Neuronal stem cell (in vitro differentiated cells): ENCODE data around the gene PDE11A.

Source experiments
- DNase-seq: peaks from one replicate; pipeline ENCODE4 v3.0.0-alpha.2; 2013; ENCODE audit warnings: low spot score
- H2AFZ ChIP-seq: one replicate; pipeline ENCODE4 v1.6.1; 2013; ENCODE audit warnings: mild to moderate bottlenecking, low read length, inconsistent platforms
- H2AK5ac ChIP-seq: 2 replicates; pipeline ENCODE4 v1.6.1; 2013; ENCODE audit warnings: low read depth, mild to moderate bottlenecking, inconsistent platforms, low read length, moderate library complexity, mixed read lengths
- H2BK120ac ChIP-seq: 2 replicates; pipeline ENCODE4 v1.6.1; 2013; ENCODE audit warnings: low read depth, mild to moderate bottlenecking, inconsistent platforms, low read length, moderate library complexity, mixed read lengths
- H2BK12ac ChIP-seq: one replicate; pipeline ENCODE4 v1.6.1; 2013; ENCODE audit warnings: low read length, inconsistent platforms
- H2BK15ac ChIP-seq: 2 replicates; pipeline ENCODE4 v1.6.1; 2013; ENCODE audit warnings: mild to moderate bottlenecking, low read length, inconsistent platforms, mixed read lengths
- H2BK5ac ChIP-seq: one replicate; pipeline ENCODE4 v1.6.1; 2013; ENCODE audit warnings: inconsistent platforms, mild to moderate bottlenecking, low read length, moderate library complexity
- H3K14ac ChIP-seq: one replicate; pipeline ENCODE4 v1.6.1; 2013; ENCODE audit warnings: low read length, inconsistent platforms
- H3K18ac ChIP-seq: 2 replicates; pipeline ENCODE4 v1.6.1; 2013; ENCODE audit warnings: low read length, inconsistent platforms
- H3K23ac ChIP-seq: 2 replicates; pipeline ENCODE4 v1.6.1; 2013; ENCODE audit warnings: low read depth, mild to moderate bottlenecking, mixed read lengths, low read length, inconsistent platforms; ENCODE audit not compliant: poor library complexity
- H3K27ac ChIP-seq: replicated peaks from 3 replicates; pipeline ENCODE4 v1.5.1; 2013; ENCODE audit warnings: low read length, inconsistent platforms
- H3K27me3 ChIP-seq, 3 experiments: 2 replicates each; pipeline ENCODE4 v1.6.1; 2013; ENCODE audit warnings: low read length in 3 of 3, mild to moderate bottlenecking in 2 of 3, inconsistent platforms in 1 of 3, low read depth in 1 of 3, mixed read lengths in 1 of 3, moderate library complexity in 1 of 3; ENCODE audit not compliant: control insufficient read depth in 3 of 3, insufficient read depth in 3 of 3
- H3K36me3 ChIP-seq, 2 donors: replicated peaks in 1 of 2; 2 replicates each; pipeline ENCODE4 v1.6.1; 2013; ENCODE audit warnings: low read length in 2 of 2; ENCODE audit not compliant: control insufficient read depth in 2 of 2, insufficient read depth in 2 of 2
- H3K4ac ChIP-seq: 2 replicates; pipeline ENCODE4 v1.6.1; 2013; ENCODE audit warnings: inconsistent platforms, mild to moderate bottlenecking, low read length, moderate library complexity
- H3K4me1 ChIP-seq, 2 donors: 1 replicate in 1 of 2; 2 replicates in 1 of 2; pipeline ENCODE4 v1.6.1; 2013; ENCODE audit warnings: low read length in 2 of 2, low read depth in 1 of 2; ENCODE audit not compliant: control insufficient read depth in 2 of 2, insufficient read depth in 1 of 2
- H3K4me2 ChIP-seq: one replicate; pipeline ENCODE4 v1.6.1; 2013; ENCODE audit warnings: mild to moderate bottlenecking, low read length, inconsistent platforms; ENCODE audit not compliant: insufficient read depth, poor library complexity, severe bottlenecking
- H3K4me3 ChIP-seq, 2 donors: 2 replicates each; pipeline ENCODE4 v1.5.1; 2013; ENCODE audit warnings: low read length in 2 of 2, mild to moderate bottlenecking in 2 of 2, inconsistent platforms in 1 of 2, moderate library complexity in 1 of 2
- H3K79me1 ChIP-seq: one replicate; pipeline ENCODE4 v1.6.1; 2013; ENCODE audit warnings: low read depth, mild to moderate bottlenecking, inconsistent platforms, low read length, moderate library complexity
- H3K9ac ChIP-seq: one replicate; pipeline ENCODE4 v1.6.1; 2013; ENCODE audit warnings: mild to moderate bottlenecking, low read depth, low read length, inconsistent platforms; ENCODE audit not compliant: poor library complexity
- H3K9me3 ChIP-seq, 2 donors: replicated peaks in 1 of 2; 2 replicates each; pipeline versions ENCODE3 to v1.6.1; 2013; ENCODE audit warnings: low read length in 2 of 2, mild to moderate bottlenecking in 2 of 2, inconsistent platforms in 1 of 2, low read depth in 1 of 2, mixed read lengths in 1 of 2, moderate library complexity in 1 of 2; ENCODE audit not compliant: control insufficient read depth in 2 of 2, insufficient read depth in 1 of 2
- H4K8ac ChIP-seq: one replicate; pipeline ENCODE4 v1.6.1; 2013; ENCODE audit warnings: low read depth, mild to moderate bottlenecking, inconsistent platforms, low read length, moderate library complexity
- H4K91ac ChIP-seq: one replicate; pipeline ENCODE4 v1.6.1; 2013; ENCODE audit warnings: low read length, low read depth, mild to moderate bottlenecking, inconsistent platforms; ENCODE audit not compliant: poor library complexity
- WGBS, 2 donors: extraction: QIAGEN DNeasy Blood & Tissue Kit; methylation state at CpG; one replicate each; pipeline ENCODE4 v1.1.7; 2013; ENCODE audit warnings: missing lambda C conversion rate in 2 of 2, mixed read lengths in 1 of 2; ENCODE audit not compliant: insufficient read length in 2 of 2, insufficient replicate concordance in 1 of 2; ENCODE audit errors: extremely low coverage in 2 of 2; 5-methylcytosine and 5-hydroxymethylcytosine counted together

Gene PDE11A

DNA sequence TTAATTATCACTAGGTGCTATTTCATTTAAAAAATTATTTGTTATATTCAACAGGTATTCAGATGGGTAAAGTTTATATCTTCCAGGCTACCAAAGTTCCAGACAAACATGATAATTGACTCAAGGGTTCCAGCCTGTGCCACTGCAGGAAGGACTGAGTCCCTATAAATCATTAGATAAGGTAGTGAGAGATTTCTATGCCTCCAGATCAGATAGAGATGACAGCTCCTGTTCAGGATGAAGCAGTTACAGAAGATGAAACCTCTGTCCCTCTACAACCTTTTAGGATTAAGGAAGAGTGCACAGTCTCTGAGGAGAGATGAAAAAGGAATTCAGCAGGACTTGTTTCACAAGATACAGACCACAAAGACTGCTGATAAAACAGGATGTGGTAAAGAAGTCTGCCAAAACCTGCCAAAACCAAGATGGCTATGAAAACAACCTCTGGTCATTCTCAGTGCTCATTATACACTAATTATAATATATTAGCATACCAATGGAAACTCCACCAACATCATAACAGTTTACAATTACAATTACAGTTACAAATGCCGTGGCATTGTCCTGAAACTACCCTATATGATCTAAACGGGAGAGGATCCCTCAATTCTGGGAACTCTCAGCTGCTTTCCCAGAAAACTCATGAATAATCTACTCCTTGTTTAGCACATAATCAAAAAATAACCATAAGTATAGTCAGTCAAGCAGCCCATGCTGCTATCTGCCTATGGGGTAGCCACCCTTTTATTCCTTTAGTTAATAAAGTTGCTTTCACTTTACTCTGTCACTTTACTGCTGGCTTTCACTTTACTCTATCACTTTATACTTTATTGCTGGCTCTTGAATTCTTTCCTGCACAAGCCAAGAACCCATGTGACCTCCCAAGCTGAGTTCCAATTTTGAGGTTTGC lies 288.5 kb downstream of the PDE11A start:
- Histone ChIP-seq H3K4me1 (peaks cover 0 to 5% of the 10 kb centered on the region in 2 donors), H3K4me2 (no peak overlapping the region), H3K9ac (no peak overlapping the region), H3K9me3 (no peaks in the 10 kb centered on the region), H2BK120ac (no peak overlapping the region), H3K79me1 (no peaks in the 10 kb centered on the region), H3K27me3 (no peaks in the 10 kb centered on the region), H2BK12ac (no peak overlapping the region), H4K91ac (no peak overlapping the region), H2BK15ac (no peak overlapping the region), H3K4me3 (no peak overlapping the region), H2BK5ac (no peak overlapping the region), H2AFZ (peak overlapping the region; percentile 42), H3K36me3 (no peaks in the 10 kb centered on the region), H3K27ac (no peak overlapping the region), H3K4ac (no peak overlapping the region), H3K23ac (no peak overlapping the region), H2AK5ac (no peak overlapping the region), H3K14ac (no peak overlapping the region), H4K8ac (no peak overlapping the region), H3K18ac (no peak overlapping the region)
- DNase-seq, result no peak
- WGBS, 2 donors, result no CpG with 5 or more reads among the region's 2 CpGs

DNA sequence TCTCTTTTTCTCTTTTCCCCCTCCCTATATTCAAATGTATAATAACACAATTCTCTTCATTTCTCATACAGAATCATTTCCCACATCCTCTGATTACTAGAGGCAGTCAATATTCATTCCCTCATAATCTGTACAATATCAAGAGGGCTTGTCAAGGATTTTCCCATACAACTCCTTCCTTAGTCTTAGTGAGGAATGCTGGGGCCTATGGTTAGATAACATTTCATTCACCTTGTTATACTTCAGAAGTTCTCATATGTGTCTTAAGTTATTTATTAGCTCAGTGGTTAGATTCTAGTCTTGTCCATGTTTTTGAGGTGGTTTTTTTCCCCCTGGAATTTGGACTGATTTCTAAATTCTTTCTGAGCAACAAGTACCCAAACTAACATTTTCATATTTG lies 289.5 kb downstream of the PDE11A start:
- Histone ChIP-seq H3K27ac (no peak overlapping the region), H2BK120ac (no peak overlapping the region), H3K4me1 (peaks cover 0 to 5% of the 10 kb centered on the region in 2 donors), H3K14ac (no peak overlapping the region), H2BK12ac (no peak overlapping the region), H3K4ac (no peak overlapping the region), H3K4me2 (no peak overlapping the region), H2AFZ (no peak overlapping the region), H3K36me3 (no peaks in the 10 kb centered on the region), H4K8ac (no peak overlapping the region), H3K18ac (no peak overlapping the region), H3K4me3 (no peak overlapping the region), H3K9me3 (no peaks in the 10 kb centered on the region), H3K9ac (no peak overlapping the region), H3K27me3 (no peaks in the 10 kb centered on the region), H2BK5ac (no peak overlapping the region), H3K23ac (no peak overlapping the region), H3K79me1 (no peaks in the 10 kb centered on the region), H2BK15ac (no peak overlapping the region), H2AK5ac (no peak overlapping the region), H4K91ac (no peak overlapping the region)
- DNase-seq, result no peak

DNA sequence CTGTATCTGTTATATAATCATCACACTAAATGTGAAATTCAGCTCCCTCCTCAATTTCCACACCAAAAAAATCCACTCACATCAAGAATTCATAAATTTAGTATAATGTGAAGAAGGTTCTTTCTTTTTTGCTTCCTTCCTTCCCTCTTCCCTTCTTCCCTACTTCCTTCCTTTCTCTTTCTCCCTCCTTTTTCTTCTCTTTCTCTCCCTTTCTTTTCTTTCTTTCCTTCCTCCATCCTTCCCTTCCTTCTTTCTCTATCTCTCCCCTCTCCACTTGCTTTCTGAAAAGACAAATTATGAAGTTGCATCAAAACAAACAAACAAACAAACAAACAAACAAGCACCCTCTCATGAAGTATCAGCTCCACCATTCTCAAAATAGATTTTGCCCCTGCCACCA lies 290.0 kb downstream of the PDE11A start:
- Histone ChIP-seq H3K27me3 (no peaks in the 10 kb centered on the region), H3K14ac (no peak overlapping the region), H3K23ac (no peak overlapping the region), H2AFZ (no peak overlapping the region), H3K4me1 (peaks cover 0 to 5% of the 10 kb centered on the region in 2 donors), H4K91ac (no peak overlapping the region), H2AK5ac (no peak overlapping the region), H2BK120ac (no peak overlapping the region), H2BK5ac (no peak overlapping the region), H3K27ac (no peak overlapping the region), H3K79me1 (no peaks in the 10 kb centered on the region), H3K4me2 (no peak overlapping the region), H4K8ac (no peak overlapping the region), H3K4ac (no peak overlapping the region), H3K18ac (no peak overlapping the region), H2BK15ac (no peak overlapping the region), H2BK12ac (no peak overlapping the region), H3K9me3 (no peaks in the 10 kb centered on the region), H3K36me3 (no peaks in the 10 kb centered on the region), H3K4me3 (no peak overlapping the region), H3K9ac (no peak overlapping the region)
- no peak for DNase-seq

DNA sequence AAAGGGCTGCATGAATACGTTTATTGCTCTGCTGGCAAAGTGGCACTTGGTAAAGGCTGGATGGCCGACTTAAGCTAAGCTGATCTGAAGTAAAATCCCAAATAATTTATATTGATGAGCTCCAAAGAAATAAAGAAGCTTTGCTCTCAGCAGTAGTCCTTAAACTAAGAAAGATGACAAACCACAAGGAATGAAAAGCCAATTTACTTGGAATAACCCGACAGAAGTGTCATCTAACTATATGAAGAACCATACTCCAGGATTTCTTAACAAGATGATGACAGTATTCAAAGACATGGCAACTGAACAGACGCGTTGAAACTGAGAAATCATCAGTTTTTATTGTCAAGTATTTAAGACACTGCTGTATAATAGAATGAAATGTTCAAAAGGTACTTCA lies 294.1 kb downstream of the PDE11A start:
- H3K27ac ChIP-seq, result no peak overlapping the region
- H3K4ac ChIP-seq, result no peak overlapping the region
- no peak overlapping the region for H3K18ac ChIP-seq
- no peak overlapping the region for H2AK5ac ChIP-seq
- no peak overlapping the region for H3K23ac ChIP-seq
- no peaks in the 10 kb centered on the region for H3K4me1 ChIP-seq
- H4K91ac ChIP-seq, result no peak overlapping the region
- no CpG with 5 or more reads among the region's 5 CpGs for WGBS, 2 donors
- H3K79me1 ChIP-seq, result no peaks in the 10 kb centered on the region
- no peak overlapping the region for H4K8ac ChIP-seq
- no peak overlapping the region for H2BK120ac ChIP-seq
- no peaks in the 10 kb centered on the region for H3K36me3 ChIP-seq
- no peak overlapping the region for H2BK12ac ChIP-seq
- H2AFZ ChIP-seq, result no peak overlapping the region
- no peak overlapping the region for H3K4me2 ChIP-seq
- no peak overlapping the region for H3K4me3 ChIP-seq
- H3K27me3 ChIP-seq, result peaks cover 0 to 4% (median 0%) of the 10 kb centered on the region in 3 experiments
- no peak overlapping the region for H3K9ac ChIP-seq
- H2BK5ac ChIP-seq, result no peak overlapping the region
- H2BK15ac ChIP-seq, result no peak overlapping the region
- DNase-seq, result no peak
- H3K14ac ChIP-seq, result no peak overlapping the region
- no peaks in the 10 kb centered on the region for H3K9me3 ChIP-seq
